GM19455 (cell line): ENCODE measurements around the gene KLF6.

Source experiments
- ATAC-seq: cut with Tn5 transposase; IDR thresholded peaks from one replicate; pipeline ENCODE4 v1.9.1; 2021; ENCODE audit not compliant: unreplicated experiment

Gene KLF6

GRCh38 chr10:3784510-3785250 is at the start of gene KLF6:
KLF6 (minus strand) TSS chr10:3785209; CDS start chr10:3785014, 195 bp downstream.
- ATAC-seq = peak; percentile 1

DNA sequence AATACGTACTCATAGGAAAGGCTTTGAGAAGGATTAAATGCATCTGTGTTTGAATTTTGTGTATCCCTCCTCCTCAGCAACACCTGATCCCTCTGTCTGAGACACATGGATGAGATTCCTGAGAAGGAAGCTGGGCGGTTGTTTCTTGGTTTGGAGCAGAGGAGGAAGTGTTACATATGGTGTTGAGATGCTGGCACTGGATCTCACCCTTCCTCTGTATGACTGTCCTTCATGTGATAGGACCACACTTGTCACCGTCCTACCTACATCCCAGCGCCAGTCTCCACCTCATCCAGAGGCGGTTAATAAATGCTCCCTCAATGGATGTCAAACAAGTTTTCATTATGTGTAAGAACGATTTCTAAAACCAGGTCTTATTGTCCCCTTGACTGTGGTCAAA is 49.4 kb upstream of the KLF6 start:
- ATAC-seq = no peak

DNA sequence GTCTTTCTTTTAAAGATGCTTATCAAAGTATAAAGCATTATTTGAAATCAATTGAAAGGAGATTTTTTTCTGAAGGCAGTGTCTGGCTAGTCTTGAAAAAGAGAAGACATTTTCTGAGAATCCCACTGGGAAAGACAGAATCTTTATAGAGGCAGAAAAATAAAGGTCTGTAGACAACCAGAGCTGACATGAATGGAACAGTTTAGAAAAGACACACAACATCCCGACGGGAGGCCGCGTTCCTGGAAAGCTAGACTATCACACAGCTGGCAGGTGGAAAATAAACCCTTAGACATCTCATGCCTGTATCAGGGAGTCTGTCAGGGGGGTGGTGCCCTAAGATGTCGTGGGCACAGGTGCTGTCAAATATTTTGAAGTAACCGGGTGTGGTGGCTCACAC is 48.0 kb upstream of the KLF6 start:
- ATAC-seq = no peak

GRCh38 chr10:3832022-3832786 is 47.2 kb upstream of the KLF6 start:
- peak; percentile 51 for ATAC-seq

DNA sequence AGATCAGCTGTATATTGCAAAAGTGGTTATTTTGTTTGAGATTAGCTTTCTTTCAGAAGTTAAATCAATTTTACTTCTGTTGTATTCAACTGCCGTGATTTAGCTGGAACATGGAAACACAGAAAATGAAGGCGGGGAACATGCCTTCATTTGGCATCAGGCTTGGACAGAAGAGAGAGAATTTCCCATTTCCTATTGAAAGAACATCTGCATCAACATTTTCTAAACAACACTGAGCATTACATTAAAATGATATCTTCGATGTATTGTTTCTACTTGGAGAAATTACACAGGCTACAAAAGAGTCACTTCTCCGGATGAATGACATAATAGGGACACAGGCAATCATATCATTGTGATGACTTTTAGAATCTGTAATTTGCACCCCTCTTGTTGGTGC is 46.6 kb upstream of the KLF6 start:
- no peak for ATAC-seq

DNA sequence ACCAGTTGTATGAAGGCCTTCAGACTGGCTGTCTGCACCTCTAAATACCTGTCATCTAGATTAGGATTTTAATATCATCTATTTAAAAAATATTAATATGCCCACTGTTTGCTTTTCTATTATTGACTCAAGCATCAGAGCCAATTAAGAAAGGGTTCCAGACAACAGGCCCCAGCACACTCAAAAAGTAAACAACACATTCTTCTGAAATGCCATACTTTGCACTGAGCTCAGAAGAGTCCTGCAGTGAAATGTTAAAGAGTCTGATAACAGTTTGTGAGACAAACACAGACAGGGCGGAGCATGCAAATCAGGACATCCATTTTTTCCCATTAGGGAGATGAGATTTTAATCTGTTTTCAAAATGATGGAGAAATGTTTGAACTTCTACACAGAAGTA is 45.9 kb upstream of the KLF6 start:
- no peak for ATAC-seq

GRCh38 chr10:3829156-3830050 is 44.4 kb upstream of the KLF6 start:
- ATAC-seq = no peak

DNA sequence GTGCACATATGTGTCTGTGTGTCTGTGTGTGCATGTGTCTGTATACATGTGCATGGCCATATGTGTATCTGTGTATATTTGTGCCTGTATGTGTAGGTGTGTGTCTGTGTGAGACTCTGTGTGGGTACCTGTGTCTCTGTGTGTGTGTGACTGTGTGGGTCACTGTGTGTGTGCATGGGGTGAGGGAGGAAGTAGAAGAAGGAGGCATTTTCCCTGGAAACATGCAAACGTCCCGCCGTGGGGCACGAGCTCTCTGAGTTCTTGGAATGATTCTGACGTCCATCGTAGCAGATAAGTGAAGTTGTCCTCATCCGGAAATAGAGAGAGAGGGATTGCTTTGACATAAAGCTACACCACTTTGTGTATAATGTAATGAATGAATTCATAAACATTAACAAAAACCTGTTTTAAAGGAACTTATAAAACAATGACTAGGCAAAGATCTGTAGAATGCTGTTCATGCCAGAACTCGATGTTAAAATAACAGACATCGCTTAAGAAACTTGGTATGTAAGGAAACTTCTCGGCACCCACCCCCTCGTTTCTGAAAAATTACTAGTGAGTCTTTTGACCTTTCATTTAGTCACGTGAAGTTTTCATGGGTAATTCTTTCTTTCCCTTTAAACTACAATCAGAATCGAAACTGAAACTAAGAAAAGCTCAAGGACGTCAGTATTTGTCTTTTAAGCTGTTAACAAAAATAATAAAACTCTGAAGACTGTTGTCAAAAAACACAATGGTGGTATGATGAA is 43.6 kb upstream of the KLF6 start:
- no peak for ATAC-seq

DNA sequence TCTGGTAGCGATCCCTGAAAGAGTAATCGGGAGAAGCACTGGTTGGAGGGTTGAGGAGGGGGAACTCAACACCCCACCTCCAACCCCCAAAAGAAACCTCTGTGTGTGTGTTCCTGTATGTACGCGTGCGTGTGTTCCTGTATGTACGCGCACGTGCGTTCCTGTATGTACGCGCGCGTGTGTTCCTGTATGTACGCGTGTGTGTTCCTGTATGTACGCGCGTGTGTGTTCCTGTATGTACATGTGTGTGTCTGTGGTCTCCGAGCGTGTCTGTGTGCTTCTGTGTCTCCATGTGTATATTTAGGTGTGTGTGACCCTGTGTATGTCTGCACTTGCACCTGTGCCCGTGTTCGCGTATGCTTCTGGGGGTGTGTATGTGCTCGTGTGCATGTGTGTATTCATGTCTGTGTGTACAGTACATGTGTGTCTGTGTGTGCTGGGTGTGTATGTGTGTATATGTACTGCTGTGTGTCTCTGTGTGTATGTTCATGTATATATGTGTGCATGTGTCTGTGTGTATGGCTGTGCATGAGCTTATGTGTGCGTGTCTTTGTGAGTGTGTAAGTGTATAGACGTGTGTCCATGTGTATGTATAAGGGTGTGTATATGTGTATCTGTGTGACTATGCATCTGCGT is 42.9 kb upstream of the KLF6 start:
- no peak for ATAC-seq

DNA sequence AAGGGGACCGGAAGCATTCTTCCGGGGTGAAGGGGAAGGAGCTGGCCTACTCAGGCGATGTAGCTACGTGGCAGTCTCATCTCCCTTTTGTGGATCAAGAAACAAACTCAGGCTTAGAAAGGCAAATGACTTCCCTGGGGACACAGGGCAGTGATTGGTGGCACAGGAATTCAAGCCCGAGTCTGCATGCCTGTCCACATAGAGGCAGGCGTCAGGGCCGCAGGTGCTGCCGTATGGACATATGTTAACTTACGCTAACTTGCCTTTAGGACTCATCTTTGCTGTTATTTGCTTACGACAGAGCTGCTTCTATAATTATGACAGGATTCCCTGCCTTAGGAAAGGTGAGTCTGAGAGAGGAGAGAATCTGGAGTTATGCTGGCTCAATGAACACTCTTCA is 42.3 kb upstream of the KLF6 start:
- ATAC-seq = no peak

GRCh38 chr10:3825862-3826351 is 40.9 kb upstream of the KLF6 start:
- ATAC-seq = no peak

- ATAC-seq = no peak
Observed at GRCh38 chr10:3825244-3825643, 40.2 kb upstream of the KLF6 start.

DNA sequence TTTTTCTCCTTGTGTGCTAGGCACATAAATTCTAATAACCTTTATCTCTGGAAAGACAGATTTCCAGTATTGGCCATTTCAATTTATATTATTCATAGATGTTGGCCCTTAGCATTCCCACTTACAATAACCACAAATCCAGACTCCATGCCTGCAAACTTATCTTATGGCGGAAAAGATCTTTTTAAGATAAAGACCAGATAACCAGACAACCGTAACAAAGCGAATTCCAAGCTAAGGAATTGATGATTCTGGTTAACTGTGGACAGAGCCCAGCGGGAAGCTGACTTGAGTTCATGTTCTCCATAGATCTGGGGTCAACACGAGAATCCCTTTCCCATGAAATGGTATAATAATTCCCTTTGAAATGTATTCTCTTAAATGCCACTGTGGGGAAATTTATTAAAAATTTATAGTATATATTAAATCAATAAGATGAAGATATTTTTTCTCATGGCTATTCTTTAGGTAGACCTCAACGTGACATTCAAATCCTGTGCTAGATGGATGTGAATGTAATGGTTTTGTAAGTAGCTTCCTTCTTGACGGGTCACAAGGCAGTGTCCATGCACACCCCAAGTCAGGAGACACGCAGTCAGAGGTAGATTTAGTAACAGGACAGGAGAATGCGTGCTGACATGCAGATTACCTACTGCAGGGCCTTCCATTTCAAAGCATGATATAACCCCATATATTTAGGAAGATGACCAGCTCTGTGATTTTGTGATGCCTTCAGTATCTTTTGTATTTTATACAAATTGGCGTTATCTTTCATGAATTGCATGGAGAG is 37.7 kb upstream of the KLF6 start:
- no peak for ATAC-seq

DNA sequence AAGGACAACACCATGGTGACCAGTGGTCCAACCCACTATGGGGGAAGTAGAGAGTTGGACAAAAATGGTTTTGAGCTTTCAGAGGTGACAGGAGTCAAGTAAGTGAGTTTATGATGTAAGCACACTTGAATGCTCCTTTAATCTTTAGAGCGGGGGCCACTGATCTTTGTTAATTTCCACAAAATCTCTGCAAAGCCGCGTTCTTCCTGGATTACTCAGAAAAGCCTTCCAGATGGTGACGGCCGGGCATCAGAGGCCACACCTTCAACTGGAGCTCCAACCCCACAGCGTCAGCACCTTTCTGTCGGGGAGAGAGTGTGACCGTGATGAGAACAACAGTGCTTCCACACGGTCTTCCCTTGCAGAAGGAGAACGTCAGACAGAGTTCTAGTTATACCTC is 35.2 kb upstream of the KLF6 start:
- ATAC-seq = no peak

GRCh38 chr10:3816995-3817394 is 32.0 kb upstream of the KLF6 start:
- ATAC-seq = no peak

GRCh38 chr10:3814838-3815220 is 29.8 kb upstream of the KLF6 start:
- no peak for ATAC-seq

DNA sequence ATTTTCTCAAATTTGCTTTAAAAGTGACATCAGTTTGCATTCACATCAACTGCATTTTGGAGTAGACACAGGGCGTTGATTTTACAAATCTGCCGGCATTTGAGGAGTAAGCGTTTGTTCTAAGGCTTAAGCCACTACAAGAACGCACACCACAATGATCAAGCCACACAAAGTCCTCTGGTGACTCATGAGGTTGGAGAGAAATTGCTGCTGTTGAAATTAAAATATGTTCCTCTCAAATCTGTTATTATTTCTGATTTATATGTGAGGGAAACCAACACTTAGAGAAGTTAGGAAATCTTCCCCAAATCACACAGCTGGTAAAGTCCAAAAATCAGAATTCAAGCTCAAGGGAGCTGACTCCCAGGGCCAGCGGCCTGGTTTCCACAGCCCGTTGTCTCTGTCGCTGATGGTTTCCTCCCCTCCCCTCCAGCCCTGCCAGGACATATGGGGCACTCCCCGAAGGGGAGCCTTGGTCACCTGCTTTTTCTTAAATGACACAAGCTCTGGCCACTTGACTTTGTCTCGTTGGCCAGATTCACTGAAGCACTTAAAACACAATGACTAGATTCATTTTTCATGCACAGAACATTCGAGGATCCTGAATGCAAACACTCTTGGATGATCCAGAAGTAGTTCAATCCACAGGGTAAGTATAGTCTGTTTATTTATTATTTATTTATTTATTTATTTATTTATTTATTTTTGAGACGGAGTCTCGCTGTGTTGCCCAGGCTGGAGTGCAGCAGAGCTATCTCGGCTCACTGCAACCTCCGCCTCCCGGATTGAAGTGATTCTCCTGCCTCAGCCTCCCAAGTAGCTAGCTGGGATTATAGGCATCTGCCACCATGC is 29.2 kb upstream of the KLF6 start:
- no peak for ATAC-seq

- ATAC-seq = no peak
Observed at GRCh38 chr10:3813267-3813666, 28.3 kb upstream of the KLF6 start.

- ATAC-seq = no peak
Observed at GRCh38 chr10:3812141-3812540, 27.1 kb upstream of the KLF6 start.
